HG03066 (cell line): ENCODE measurements around the gene GPR27.

ENCODE experiments used
- ATAC-seq: cut with Tn5 transposase; IDR thresholded peaks from one replicate; pipeline ENCODE4 v1.9.1; 2021; ENCODE audit warnings: low read depth; ENCODE audit not compliant: unreplicated experiment

Gene GPR27

GRCh38 chr3:71784914-71785531 is 31.4 kb downstream of the GPR27 start, which contains the start of gene PROK2:
Gene PROK2, minus strand, starts transcription at chr3:71785148. Its CDS starts 96 bp downstream, at chr3:71785052.
- no peak for ATAC-seq

- no peak for ATAC-seq
Measured at GRCh38 chr3:71785532-71786216, 32.0 kb downstream of the GPR27 start.

GRCh38 chr3:71786217-71786549 is 32.5 kb downstream of the GPR27 start:
- no peak for ATAC-seq

- ATAC-seq = no peak
Measured at GRCh38 chr3:71786551-71786950, 32.9 kb downstream of the GPR27 start.

- ATAC-seq = no peak
Measured at GRCh38 chr3:71787851-71788405, 34.3 kb downstream of the GPR27 start.

- no peak for ATAC-seq
Measured at GRCh38 chr3:71789922-71790321, 36.3 kb downstream of the GPR27 start.

- ATAC-seq = no peak
Measured at GRCh38 chr3:71791634-71792033, 38.0 kb downstream of the GPR27 start.

GRCh38 chr3:71796290-71796689 is 42.6 kb downstream of the GPR27 start:
- ATAC-seq = no peak

GRCh38 chr3:71797455-71797854 is 43.8 kb downstream of the GPR27 start:
- no peak for ATAC-seq

- ATAC-seq = no peak
Measured at GRCh38 chr3:71800023-71800422, 46.4 kb downstream of the GPR27 start.

- no peak for ATAC-seq
Measured at GRCh38 chr3:71801986-71802385, 48.3 kb downstream of the GPR27 start.

GRCh38 chr3:71803248-71803647 is 49.6 kb downstream of the GPR27 start:
- no peak for ATAC-seq

GRCh38 chr3:71805199-71805598 is 51.5 kb downstream of the GPR27 start:
- no peak for ATAC-seq

GRCh38 chr3:71805691-71806090 is 52.0 kb downstream of the GPR27 start:
- no peak for ATAC-seq
